ENCODE data around the gene PHAF1.
A peak's percentile ranks its signal among the peaks of the same experiment; 100 is the strongest.

The PHAF1 gene

DNA sequence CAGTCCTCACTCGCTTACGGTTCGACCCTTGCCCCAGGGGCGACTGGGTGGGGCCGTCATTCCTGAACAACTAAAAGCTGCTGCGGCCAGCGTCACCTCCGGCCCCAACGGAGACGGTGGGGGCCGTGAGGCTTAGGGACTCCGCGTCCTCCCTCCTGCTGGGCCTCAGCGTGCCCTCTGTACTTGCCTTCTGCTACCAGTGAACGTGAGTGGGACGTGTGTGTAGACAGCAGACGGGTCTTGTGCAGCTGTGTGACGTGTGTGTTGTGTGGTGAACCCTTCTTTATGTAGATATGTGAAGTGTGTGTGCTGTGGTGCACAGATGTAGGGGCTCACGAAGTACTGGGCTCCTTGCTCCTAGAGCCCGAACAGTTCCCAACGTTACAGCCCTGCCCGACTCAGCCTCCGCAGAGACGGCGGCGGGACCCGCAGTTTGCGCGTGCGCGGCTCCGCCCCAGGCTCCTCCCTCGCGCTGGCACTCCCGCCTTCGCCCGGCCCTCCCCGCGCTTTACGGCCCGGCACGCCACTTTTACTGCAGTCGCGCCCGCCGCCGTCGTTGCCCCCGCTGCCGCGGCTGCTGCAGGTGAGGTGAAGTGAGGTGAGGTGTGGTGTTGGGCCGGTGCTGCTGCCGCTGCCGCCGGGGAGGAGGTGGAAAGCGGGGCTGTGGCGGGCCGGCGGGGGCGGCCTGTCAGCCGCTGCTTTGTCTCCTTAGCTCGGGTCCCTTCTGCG lies at the start of gene PHAF1:
Gene PHAF1, plus strand, starts transcription at position 535 of the 729 bp plus-strand sequence. CDS start 235 bp downstream, outside the sequence.
- DNase-seq: peak; percentile 96

GRCh38 chr16:67063008-67063407 lies 46.7 kb upstream of the PHAF1 start:
- DNase-seq: no peak

GRCh38 chr16:67068212-67068753 lies 41.5 kb upstream of the PHAF1 start:
- DNase-seq: no peak

DNA sequence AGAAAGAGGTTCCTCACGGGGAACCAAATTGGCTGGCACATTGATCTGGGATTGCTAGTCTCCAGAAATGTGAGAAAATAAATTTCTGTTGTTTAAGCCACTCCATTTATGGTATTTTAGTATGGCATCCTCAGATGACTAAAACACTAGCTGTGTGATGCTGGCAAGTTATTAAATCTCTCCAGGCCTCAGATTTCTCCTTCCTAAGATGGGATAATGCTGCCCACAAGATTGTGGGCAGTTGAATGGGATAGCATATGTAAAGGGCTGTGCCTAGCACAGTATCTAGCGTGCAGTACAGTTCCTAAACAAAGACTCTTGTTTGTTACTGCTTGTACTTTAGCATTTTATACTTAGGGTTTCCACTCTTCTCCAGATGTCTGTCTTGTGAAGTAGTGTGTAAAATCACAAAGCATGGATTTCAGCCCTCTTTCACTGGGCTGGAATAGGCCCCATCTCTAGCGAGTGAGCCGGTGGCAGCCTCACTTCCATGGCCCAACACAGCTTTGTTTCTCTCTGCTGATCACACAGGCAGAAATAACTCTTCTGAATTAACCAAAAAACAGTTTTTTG lies 38.2 kb upstream of the PHAF1 start:
- no peak for DNase-seq

GRCh38 chr16:67075331-67075730 lies 34.4 kb upstream of the PHAF1 start:
- no peak for DNase-seq

DNA sequence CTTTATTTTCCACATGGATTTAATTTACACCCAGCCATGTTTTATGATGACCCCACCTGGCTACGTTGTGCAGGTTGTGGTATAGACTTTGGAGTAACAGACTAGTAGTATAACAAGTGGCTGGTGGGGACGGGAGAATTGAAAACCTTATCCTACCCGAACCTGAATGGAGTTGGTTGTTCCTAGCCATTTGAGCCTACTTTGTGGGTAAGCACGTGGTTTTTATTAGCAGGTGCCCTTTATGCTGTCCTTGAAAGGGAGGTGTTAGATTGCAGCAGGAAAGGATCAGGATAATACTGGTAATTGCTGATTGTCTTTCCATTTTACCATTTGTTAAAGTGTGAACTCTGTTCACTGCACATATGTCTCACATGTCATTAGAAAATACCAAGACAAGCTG lies 31.9 kb upstream of the PHAF1 start:
- DNase-seq: no peak

DNA sequence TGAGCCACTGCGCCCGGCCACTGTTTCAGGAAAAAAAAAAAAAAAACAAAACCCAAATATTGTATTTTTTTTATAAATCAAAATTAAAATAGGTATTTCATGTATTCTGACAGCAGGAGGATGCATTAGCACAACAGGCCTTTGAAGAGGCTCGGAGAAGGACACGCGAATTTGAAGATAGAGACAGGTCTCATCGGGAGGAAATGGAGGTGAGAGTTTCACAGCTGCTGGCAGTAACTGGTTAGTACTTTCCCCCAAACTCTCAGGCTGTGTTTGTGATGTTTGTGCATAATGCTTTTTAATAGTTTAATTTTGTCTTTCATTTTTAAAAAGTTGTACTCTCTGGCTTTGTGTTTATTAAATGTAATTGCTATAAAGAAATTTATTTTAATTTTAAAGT lies 27.6 kb upstream of the PHAF1 start:
- no peak for DNase-seq

- no peak for DNase-seq
Observed at GRCh38 chr16:67082891-67083290, 26.9 kb upstream of the PHAF1 start.

DNA sequence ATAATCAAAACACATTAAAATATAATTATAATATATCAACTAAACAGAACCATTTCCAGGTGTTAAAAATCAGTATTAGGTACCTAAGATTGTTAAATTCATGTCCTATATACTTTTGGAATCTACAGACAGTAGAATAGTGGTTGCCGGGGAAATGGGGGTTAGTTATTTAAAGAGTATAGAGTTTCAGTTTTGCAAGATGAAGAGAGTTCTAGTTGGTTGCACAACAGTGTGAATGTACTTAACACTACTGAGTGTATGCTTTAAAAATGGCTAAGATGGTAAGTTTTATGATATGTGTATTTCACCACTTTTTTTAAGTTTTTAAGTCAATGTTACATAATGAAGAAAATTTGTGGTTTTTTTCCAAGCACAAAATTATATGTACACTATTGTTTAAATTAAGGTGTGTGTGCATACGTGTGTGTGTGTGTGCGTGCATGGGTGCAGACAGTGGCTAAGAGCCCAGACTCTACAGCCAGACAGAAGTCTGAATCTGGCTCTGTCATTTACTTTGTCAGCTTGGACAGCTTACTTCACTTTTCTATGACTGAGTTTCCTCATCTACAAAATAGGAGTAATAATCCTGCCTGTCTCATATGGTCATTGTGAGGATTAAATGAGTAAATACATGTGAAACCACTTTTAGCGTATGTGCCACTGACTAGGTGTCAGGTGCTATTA lies 25.3 kb upstream of the PHAF1 start:
- DNase-seq: no peak

DNA sequence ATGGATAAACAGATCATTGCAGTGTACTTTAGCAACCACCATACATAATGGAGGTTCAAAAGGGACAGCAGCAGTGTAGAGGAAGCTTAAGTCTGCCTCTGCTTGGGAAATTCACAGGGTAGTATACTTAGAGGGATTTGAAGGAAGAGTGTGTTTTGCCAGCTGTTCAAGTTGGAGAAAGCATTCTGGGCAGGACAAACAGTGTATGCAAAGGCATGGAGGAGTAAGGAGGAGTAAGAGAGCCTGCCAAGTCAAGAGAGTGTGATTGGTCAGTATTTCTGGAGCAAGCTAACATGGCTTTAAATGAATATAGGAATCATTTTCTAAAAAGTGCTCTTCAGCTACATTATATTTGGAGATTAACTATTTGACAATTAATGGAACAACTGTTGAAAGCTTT lies 22.9 kb upstream of the PHAF1 start:
- no peak for DNase-seq

DNA sequence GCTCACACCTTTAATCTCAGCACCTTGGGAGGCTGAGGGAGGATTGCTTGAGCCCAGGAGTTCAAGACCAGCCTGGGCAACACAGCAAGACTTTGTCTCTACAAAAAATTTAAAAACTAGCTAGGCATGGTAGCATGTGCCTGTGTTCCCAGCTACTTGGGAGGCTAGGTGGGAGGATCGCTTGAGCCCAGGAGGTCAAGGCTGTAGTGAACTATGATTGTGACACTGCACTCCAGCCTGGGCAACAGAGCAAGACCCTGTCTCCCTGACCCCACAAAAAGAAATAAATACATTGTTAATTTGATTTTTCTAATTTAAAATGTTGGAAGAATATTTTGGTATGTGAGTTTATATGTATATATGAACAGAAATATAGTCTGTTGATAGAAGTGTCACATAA lies 22.4 kb upstream of the PHAF1 start:
- no peak for DNase-seq

- no peak for DNase-seq
Observed at GRCh38 chr16:67087803-67088202, 21.9 kb upstream of the PHAF1 start.

DNA sequence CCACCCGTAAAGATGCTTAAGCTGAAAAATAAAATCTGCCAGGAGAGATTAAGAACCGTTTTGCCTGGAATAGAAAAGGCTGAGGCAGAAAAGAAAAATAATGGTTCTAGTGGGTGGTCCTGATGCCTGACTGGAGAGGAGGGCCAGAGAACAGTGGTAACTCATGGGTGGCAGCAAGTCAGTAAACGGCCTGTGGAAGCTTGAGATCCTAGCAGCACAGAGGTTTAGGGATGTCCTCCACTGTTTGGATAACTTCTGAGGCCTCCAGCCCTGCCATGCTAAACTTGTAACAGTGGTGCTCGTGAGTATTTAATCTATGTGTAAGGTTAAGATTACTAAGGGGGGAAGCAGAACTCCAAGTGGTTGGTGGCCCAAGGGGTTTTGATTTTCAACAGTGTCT lies 21.2 kb upstream of the PHAF1 start:
- DNase-seq: no peak

- no peak for DNase-seq
Observed at GRCh38 chr16:67089101-67089500, 20.6 kb upstream of the PHAF1 start.

DNA sequence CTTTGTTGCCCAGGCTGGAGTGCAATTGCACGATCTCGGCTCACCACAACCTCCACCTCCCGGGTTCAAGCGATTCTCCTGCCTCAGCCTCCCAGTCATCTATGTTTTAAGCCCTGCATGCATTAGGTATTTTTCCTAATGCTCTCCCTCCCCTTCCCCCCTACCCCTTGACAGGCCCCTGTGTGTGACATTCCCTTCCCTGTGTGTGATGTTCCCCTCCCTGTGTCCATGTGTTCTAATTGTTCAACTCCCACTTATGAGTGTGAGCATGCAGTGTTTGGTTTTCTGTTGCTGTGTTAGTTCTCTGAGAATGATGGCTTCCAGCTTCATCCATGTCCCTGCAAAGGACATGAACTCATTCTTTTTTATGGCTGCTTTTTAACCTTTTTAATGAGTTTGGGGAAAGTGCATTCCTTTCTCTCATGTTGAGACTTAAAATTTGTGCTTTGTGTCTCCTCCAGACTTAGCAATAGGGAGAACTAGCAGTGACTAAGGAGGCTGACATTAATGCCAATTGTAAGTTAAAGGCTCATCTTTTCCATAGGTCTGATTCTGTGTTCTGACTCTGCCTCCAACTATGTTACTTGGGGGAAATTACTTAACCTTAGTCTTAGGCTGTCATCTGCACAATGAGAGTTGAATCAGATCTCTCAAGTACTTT lies 17.7 kb upstream of the PHAF1 start:
- no peak for DNase-seq

DNA sequence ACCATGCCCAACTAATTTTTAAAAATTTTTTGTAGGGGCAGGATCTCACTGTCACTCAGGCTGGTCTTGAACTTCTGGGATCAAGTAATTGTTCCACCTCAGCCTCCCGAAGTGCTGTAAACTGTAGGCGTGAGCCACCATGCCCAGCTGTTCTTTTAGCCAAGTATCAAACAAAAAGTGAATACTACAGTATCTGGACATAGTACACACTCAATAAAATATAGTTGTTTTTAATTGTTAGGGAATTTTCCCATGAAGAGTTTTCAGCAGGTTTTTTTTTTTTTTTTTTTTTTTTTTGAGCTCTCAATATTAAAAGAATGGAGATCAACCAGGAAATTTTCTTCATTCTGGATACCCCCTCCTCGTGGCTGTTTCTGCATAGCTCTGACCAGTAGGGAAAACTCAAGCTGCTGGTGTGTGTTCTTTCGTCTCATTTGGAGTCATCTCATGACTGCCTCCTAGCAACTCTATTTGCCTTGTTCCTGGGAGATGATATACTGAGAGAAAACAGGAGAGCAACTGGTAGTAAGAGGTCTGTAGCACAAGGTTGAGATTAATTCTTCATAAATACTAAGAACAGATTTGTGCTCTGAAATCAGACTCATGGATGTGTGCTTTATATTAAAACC lies 16.5 kb upstream of the PHAF1 start:
- no peak for DNase-seq

DNA sequence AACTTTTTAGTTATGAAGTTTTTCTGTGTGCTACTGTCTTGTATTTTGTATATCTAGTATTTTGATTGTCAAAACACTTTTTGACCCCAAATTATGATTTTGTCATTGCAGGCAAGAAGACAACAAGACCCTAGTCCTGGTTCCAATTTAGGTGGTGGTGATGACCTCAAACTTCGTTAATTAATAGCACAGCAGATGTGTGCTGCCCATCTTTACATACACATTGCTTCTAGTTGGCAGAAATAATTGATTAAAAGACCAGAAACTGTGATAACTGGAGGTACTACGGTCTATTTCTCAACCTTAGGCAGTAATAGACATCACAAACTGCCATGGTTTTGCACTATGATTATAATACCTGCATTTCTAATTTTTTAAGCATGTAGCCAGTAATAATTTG lies 11.1 kb upstream of the PHAF1 start:
- DNase-seq: no peak

- no peak for DNase-seq
Observed at GRCh38 chr16:67100569-67101310, 9.0 kb upstream of the PHAF1 start.

GRCh38 chr16:67101311-67102082 lies 8.2 kb upstream of the PHAF1 start:
- no peak for DNase-seq

DNA sequence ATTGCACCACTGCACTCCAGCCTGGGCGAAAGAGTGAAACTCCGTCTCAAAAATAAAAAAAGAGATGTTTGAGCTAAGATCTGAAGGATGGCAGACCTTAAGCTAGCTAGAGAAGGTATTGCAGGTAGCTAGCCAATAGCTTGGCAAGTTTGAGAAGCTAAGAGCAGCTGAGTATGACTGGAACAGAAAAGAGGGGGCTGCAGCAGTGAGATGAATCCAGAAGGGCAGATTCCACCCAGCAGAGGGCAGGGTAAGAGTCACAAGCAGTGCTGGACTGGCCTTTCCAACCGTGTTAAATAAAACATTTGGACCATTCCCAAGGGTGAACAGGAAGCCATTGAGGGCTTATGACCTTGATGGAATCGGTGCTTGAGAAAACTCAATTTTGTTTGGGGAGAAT lies 5.7 kb upstream of the PHAF1 start:
- DNase-seq: no peak

- DNase-seq: no peak
Observed at GRCh38 chr16:67104845-67105244, 4.9 kb upstream of the PHAF1 start.

Data from activated naive CD4-positive, alpha-beta T cell treated with Interleukin-2 at 50 U/mL for 16 hours (primary cell).